IPS-20b (cell line): Measurements from ENCODE around the gene SUGCT.
"Not testable (repeated sequence)": the region's sequence is repeated elsewhere in the genome, so short reads cannot be mapped to it uniquely, and the experiment has no call there.

Experiments
- H3K27ac ChIP-seq: one replicate; pipeline ENCODE4 v1.5.1; 2013; ENCODE audit warnings: low read length
- H3K27me3 ChIP-seq: 2 replicates; pipeline ENCODE4 v1.6.1; 2013; ENCODE audit warnings: mild to moderate bottlenecking, low read length, inconsistent platforms; ENCODE audit not compliant: insufficient read depth
- H3K36me3 ChIP-seq: 2 replicates; pipeline ENCODE4 v1.6.1; 2013; ENCODE audit warnings: low read depth, mild to moderate bottlenecking, inconsistent platforms, low read length, moderate library complexity; ENCODE audit not compliant: insufficient read depth
- H3K4me1 ChIP-seq: 2 replicates; pipeline ENCODE4 v1.6.1; 2013; ENCODE audit warnings: mild to moderate bottlenecking, control low read depth, inconsistent platforms, low read length, moderate library complexity; ENCODE audit not compliant: insufficient read depth
- H3K4me3 ChIP-seq: 2 replicates; pipeline ENCODE4 v1.5.1; 2013; ENCODE audit warnings: mild to moderate bottlenecking, low read length, inconsistent platforms
- H3K9ac ChIP-seq: 2 replicates; pipeline ENCODE4 v1.6.1; 2013; ENCODE audit warnings: low read depth, mild to moderate bottlenecking, inconsistent platforms, low read length, moderate library complexity
- H3K9me3 ChIP-seq: 2 replicates; pipeline ENCODE4 v1.6.1; 2013; ENCODE audit warnings: mild to moderate bottlenecking, low read depth, low read length, inconsistent platforms; ENCODE audit not compliant: insufficient read depth

SUGCT gene

GRCh38 chr7:40211276-40212003 is 76.6 kb downstream of the SUGCT start:
- H3K4me1 ChIP-seq = no peaks in the 10 kb centered on the region
- no peak overlapping the region for H3K27ac ChIP-seq

GRCh38 chr7:40213291-40213690 is 78.5 kb downstream of the SUGCT start:
- Histone ChIP-seq H3K27ac (no peak overlapping the region), H3K4me1 (no peaks in the 10 kb centered on the region), H3K9ac (no peak overlapping the region), H3K4me3 (no peak overlapping the region), H3K27me3 (no peaks in the 10 kb centered on the region), H3K9me3 (no peaks in the 10 kb centered on the region), H3K36me3 (no peaks in the 10 kb centered on the region)

More at GRCh38 chr7:40211276-40212003, 76.6 kb downstream of the SUGCT start:
- no peaks in the 10 kb centered on the region for H3K36me3 ChIP-seq
- H3K4me3 ChIP-seq = no peak overlapping the region
- no peaks in the 10 kb centered on the region for H3K27me3 ChIP-seq
- no peak overlapping the region for H3K9ac ChIP-seq
- H3K9me3 ChIP-seq = no peaks in the 10 kb centered on the region

GRCh38 chr7:40213856-40214255 is 79.1 kb downstream of the SUGCT start:
- Histone ChIP-seq H3K9me3 (peaks cover 5% of the 10 kb centered on the region; the same call in 1 of the 2 replicates), H3K4me1 (no peaks in the 10 kb centered on the region)

GRCh38 chr7:40218612-40219011 is 83.8 kb downstream of the SUGCT start:
- H3K27ac ChIP-seq, H3K9ac ChIP-seq, H3K4me3 ChIP-seq, H3K36me3 ChIP-seq, H3K9me3 ChIP-seq, H3K4me1 ChIP-seq, H3K27me3 ChIP-seq: not testable (repeated sequence)

More at GRCh38 chr7:40213856-40214255, 79.1 kb downstream of the SUGCT start:
- no peaks in the 10 kb centered on the region for H3K36me3 ChIP-seq
- H3K27me3 ChIP-seq = no peaks in the 10 kb centered on the region
- H3K27ac ChIP-seq = no peak overlapping the region
- no peak overlapping the region for H3K9ac ChIP-seq
- no peak overlapping the region for H3K4me3 ChIP-seq

- Histone ChIP-seq H3K9me3 (peaks cover 5% of the 10 kb centered on the region; the same call in 1 of the 2 replicates), H3K36me3 (no peaks in the 10 kb centered on the region), H3K27ac (no peak overlapping the region), H3K9ac (no peak overlapping the region), H3K27me3 (no peaks in the 10 kb centered on the region), H3K4me1 (no peaks in the 10 kb centered on the region), H3K4me3 (no peak overlapping the region)
Measured at GRCh38 chr7:40219917-40220316, 85.1 kb downstream of the SUGCT start.

GRCh38 chr7:40220421-40220911 is 85.7 kb downstream of the SUGCT start:
- Histone ChIP-seq H3K27ac (no peak overlapping the region), H3K9me3 (peaks cover 5% of the 10 kb centered on the region; the same call in 1 of the 2 replicates)

GRCh38 chr7:40221836-40222235 is 87.0 kb downstream of the SUGCT start:
- Histone ChIP-seq H3K9me3 (peaks cover 5% of the 10 kb centered on the region; the same call in 1 of the 2 replicates), H3K9ac (no peak overlapping the region), H3K36me3 (no peaks in the 10 kb centered on the region), H3K27ac (no peak overlapping the region), H3K4me3 (no peak overlapping the region), H3K4me1 (no peaks in the 10 kb centered on the region), H3K27me3 (no peaks in the 10 kb centered on the region)

More at GRCh38 chr7:40220421-40220911, 85.7 kb downstream of the SUGCT start:
- H3K4me3 ChIP-seq = no peak overlapping the region
- H3K27me3 ChIP-seq = no peaks in the 10 kb centered on the region
- H3K36me3 ChIP-seq = no peaks in the 10 kb centered on the region
- H3K4me1 ChIP-seq = no peaks in the 10 kb centered on the region
- H3K9ac ChIP-seq = no peak overlapping the region

- H3K4me1 ChIP-seq = no peaks in the 10 kb centered on the region
- H3K36me3 ChIP-seq = no peaks in the 10 kb centered on the region
- H3K27ac ChIP-seq = no peak overlapping the region
- H3K27me3 ChIP-seq = no peaks in the 10 kb centered on the region
- H3K9me3 ChIP-seq = peaks cover 2% of the 10 kb centered on the region; the same call in 1 of the 2 replicates
- no peak overlapping the region for H3K4me3 ChIP-seq
- no peak overlapping the region for H3K9ac ChIP-seq
Measured at GRCh38 chr7:40223451-40224127, 88.8 kb downstream of the SUGCT start.

GRCh38 chr7:40230101-40230500 is 95.3 kb downstream of the SUGCT start:
- Histone ChIP-seq H3K36me3 (no peaks in the 10 kb centered on the region), H3K27me3 (no peaks in the 10 kb centered on the region), H3K9ac (no peak overlapping the region), H3K9me3 (no peaks in the 10 kb centered on the region), H3K27ac (no peak overlapping the region), H3K4me1 (no peaks in the 10 kb centered on the region), H3K4me3 (no peak overlapping the region)

GRCh38 chr7:40231796-40232195 is 97.0 kb downstream of the SUGCT start:
- Histone ChIP-seq H3K27me3 (no peaks in the 10 kb centered on the region), H3K4me3 (no peak overlapping the region), H3K27ac (no peak overlapping the region), H3K9ac (no peak overlapping the region), H3K36me3 (no peaks in the 10 kb centered on the region), H3K4me1 (no peaks in the 10 kb centered on the region), H3K9me3 (no peaks in the 10 kb centered on the region)

- Histone ChIP-seq H3K36me3 (no peaks in the 10 kb centered on the region), H3K27me3 (no peaks in the 10 kb centered on the region), H3K4me3 (no peak overlapping the region), H3K9ac (no peak overlapping the region), H3K9me3 (no peaks in the 10 kb centered on the region), H3K4me1 (no peaks in the 10 kb centered on the region), H3K27ac (no peak overlapping the region)
Measured at GRCh38 chr7:40232242-40232893, 97.6 kb downstream of the SUGCT start.
